T-helper 2 cell (primary cell): ENCODE measurements around the gene MRTFB.
A peak's percentile ranks its signal among the peaks of the same experiment; 100 is the strongest.
"Not testable (repeated sequence)": the region's sequence is repeated elsewhere in the genome, so short reads cannot be mapped to it uniquely, and the experiment has no call there.

Experiments used
- DNase-seq, 5 experiments: peaks; one replicate each; pipeline versions ENCODE4 v3.0.0 to v3.0.0-alpha.2; 2012 to 2022

MRTFB gene

DNA sequence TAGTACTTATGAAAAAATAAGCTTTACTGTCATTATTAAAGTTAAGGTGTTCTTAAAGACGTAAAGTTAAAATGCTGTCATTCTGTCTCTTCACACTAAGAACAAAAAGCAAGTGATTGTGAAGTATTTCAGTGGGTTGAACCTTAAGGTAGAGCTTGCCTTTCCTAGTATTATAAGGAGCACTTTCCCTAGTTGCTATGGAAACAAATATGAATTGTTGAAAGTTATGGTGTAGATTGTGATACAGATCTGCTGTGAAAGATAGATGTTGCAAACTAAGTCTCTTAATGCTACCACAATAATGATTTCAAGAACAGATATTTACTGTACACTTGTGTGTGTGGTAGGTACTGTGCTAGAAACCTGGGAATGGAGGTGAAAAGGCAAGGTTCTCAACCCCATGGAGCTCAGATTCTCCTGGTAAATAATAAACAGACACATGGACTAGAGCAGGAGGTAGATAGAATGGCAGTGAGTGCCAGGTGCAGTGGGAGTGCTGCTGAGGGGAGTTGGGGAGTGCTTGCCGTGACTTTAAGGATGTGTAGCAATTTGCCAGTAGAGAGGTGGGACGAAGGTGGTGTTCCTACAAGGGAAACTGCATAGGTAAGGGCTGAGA, 34.7 kb downstream of the MRTFB start:
- peak in 1 of 5 experiments; percentile 27 for DNase-seq

DNA sequence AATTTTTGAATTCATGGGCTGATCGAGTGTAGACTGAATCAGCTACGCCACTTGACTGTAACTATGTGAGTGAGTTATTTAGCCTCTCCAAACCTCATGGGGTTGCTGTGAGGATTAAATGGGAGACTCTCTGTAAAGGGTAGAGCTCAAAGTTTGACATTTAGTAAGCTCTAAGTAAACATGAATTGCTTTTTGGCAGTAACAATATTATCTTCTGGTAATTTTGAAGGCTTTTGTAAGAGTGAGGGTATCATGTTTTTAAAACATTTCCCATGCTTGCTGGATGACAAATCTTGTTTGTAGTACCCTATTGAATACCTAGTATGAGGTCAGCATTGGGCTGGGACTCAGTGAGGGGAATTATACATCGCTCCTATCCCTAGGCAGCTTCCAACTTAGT, 35.3 kb downstream of the MRTFB start:
- no peak for DNase-seq

DNA sequence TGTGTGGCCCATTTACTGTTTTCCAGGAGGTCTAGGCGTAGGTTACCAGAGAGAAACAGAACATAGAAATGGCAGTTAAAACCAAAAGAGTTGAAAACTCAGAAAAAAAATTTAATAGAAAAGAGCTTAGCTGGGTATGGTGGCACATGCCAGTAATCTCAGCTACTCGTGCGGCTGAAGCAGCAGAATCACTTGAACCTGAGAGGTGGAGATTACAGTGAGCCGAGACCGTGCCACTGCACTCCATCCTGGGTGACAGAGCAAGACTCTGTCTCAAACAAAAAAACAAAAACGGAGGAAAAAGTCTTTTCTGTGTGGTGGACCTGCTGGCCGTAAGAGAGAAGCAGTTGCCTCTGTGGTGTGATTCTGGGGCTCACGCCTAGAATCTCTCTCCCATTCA, 35.8 kb downstream of the MRTFB start:
- DNase-seq, result no peak

DNA sequence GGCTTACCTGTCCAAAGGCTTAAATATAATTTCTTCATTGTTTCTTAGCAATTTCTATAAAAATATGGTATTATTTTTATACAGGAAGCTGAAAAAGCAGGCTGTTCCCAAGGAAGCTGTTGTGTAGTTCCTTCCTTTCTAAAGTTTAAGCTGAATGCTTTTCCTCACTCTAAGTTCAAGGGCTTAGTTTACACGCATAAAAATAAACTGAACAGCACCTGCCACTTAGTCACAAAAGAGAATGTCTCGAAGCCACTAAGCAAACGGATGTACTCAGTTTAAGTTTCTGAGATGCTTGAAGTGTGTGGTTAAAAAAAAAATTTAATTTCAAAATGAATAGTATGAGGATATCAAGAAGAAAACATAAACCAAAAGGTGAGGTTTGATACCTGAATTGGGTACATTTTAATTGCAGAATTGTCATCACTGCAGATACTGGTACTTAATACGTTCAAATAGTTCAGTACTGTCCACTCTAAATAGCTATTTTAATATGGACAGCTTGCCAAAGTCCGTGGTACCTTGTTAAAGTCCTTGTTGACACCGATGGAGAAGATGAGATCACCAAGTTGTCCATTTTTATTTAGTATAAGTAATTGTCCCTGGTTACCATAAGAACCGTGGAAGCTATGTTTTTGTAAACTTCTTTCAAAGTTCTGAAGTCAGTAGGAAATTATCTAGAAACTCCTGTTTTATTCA, 38.1 kb downstream of the MRTFB start:
- peak in 1 of 5 experiments; percentile 52 for DNase-seq

DNA sequence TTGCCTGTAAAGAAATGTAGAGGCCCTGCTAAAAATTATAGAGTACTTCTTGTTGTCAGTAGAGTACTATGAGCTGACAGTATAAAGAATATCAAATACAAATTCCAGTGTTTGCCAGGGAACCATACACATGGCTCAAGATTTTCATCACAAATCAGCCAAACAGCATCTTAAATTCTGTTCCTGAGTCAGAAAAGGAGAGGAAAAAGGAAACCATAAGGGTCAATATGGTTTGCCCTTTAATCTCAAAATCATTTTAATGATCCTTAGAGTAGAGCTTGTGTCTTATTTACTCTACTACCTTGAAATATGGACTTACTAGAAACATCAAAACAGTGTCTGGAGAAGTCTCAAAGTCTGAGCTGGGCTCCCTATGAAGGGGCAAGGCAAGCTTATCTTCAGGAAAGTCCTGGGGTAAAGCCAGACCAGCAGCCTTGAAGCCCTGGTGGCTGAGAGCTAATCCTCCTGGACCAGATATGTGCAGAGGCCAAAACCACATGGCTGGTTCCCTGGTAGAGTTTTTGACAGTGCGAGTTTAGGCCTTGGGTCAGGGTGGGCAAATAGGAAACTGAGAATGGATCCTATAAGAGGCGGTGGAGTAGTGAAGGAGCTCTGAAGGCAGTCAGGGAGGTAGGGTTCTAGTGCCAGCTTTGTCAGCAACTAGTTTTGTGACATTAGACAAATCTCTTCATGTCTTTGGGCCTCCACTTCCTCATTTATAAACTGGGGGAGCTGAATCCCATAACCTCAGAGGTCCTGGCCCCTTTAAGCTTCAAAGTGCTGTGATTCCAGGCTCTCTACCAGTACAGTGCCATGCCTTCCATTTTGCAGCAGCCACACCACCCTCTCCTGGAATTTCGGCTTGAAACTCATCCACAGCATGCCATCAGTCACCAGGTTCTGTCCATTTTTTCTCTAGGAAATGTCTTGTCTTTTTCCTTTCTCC, 38.9 kb downstream of the MRTFB start:
- DNase-seq, result no peak

DNA sequence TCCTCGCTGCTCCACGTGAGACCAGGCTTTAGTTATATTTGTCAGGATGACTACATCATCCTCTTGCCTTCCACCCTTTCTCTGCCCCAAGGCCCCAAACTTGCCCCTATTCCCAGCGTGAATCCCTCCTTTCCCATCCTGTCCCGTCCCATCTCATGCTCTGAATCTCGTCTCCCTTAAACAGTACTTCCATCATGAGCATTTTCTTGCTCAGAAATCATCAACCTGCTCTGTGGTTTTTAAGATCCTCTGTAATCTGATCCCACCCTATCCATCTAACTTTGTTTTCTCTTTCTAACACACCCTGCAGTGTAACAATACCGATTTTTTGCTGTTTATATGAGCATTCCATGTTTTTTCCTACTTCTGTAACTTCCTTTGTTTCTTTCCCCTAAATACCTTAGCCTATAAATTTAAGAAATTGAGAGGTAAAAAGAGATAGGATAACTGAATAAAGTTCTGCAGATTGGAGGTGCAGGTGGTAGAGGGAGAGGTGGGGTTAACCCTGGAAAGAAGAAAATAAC, 39.7 kb downstream of the MRTFB start:
- DNase-seq, result no peak

DNA sequence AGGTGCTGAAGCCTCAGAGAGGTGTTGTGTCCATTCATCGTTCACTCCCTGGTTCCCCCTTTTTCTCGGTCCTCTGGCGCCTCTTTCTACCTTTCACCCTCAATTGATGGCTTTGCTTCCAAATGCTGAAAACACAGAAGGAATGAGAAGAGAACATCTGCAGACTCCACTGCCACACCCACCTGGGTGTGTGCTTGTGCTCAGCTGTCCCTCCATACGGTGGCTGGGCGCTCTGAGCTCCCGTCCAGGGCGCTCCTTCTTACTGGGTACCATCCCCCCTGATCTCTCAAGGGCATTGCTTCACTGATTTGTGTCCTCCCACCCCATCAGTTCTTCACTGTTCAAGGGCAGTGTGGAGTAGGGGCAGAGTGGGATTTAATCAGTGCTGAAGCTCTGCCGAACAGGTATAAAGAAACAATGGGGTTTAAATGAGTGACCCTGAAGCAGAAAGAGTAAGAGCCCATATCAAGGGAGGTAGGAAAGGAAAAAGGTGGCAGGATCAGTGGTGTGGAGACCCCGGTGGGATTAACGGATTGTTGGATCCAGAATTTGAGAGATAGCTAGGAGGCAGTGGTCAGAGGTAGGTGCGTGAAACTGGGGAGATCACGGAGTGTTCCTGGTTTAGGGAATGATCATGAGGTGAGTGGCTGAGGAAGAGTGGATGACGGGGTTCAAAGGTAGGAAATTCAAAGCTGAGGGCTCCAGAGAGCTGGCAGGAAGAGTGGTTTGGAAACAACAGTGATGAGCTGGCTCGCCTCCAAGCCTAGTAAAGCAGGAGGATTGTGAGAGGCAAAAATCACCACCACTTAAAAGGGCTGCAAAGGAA, 40.8 kb downstream of the MRTFB start:
- no peak for DNase-seq

DNA sequence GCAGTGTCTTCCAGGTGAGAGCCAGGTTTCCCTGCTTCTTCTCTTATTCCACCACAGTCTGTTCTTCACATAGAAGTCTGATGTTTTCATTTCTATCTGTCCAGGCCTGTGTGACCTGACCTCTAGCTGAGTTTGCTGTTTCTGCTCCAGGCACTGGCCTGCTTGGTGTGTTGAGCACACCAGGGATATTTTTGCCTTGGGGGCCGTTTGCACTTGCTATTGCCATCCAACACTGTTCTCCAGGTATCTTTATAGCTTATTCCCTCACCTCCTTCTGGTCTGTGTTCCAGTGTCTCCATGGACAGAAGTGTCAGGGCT, 41.4 kb downstream of the MRTFB start:
- DNase-seq, result no peak

DNA sequence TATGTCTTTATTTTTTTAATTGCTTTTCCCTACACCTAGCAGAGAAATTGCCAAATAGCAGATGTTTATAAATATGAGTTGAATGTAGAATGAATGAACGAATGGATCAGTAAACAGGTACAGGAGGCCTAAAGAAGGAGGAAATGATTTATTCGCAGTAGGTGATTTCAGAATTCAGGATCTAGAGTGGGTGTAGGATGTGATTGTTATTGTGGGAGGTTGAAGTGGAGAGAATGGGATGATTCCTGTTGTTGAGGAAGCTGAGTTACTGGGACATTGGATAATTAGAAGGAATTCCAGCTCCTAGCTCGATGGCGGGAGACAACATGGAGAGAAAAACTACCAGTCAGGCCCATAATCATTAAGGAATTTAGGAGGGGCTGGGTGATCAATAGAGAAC, 42.2 kb downstream of the MRTFB start:
- no peak for DNase-seq

DNA sequence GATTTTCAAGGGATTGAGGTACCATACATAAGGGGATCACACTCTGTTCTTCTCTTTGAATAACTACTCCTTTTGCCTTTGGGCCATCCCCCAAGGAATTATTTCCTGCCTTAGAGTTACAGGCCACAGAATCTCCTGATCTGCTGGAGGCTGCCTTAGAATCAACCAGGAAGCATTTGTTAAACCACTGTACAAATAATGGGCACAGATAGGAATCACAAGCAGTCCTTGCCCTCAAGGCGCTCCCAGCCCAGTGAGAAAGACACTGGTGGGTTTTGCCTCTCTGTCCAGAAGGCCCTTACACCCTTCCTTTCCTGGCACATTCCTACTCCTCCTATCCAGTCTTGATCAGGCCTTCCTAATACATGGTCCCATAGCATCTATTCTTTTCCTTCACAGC, 45.9 kb downstream of the MRTFB start:
- no peak for DNase-seq

DNA sequence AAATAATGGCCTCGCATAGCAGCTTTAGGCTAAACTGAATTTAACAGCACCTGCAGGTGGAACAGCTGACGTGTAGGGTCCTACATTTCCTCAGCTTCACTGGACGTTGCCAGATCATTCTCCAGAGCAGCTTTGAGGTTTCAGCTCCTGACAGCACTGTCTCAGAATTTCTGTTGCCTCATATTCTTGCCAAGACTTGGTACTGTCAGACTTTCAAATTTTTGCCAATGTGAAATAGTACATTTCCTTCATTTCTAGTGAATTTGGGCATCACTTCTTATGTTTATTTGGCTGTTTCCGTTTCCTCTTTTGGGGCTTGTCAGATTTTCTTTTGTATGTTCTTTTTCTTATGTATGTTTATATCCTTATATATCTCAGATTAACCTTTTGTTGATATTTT, 48.7 kb downstream of the MRTFB start:
- no peak for DNase-seq

DNA sequence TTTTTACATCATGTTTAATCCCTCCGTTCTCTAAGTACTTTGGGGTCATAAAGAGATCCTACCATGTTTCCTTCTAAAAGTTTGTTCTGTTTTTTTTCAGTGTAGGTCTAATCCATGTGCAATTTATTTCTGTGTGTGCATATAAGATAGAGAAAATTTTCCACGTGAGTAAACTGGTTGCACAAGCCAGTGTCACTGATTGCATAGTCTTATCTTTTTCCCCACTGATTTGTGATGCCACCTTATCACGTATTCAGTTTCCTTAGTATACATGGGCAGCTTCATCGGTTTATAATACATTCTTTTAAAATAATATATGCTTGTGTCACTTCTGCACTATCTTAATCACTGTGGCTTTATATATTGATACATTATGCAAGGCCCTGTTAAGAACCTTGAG, 49.2 kb downstream of the MRTFB start:
- DNase-seq, result no peak

DNA sequence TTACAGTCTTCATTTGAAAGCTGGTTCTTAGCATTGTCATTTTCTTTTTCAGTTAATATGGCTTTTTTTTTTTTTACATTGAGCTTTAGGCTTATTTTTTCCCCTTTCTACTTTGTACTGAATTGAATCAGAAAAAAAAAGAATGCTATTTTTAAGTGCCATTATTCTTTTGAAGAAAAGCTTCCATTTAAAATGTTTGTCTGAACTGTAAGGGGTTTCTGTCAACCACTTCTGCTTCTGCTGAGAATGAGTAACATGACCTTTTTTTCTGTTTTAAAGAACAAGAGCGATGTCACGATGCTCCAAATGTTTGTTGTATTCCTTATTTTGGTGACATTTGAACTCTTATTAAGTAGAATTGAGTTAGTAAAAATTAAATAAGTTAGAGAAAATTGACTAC, 50.0 kb downstream of the MRTFB start:
- no peak for DNase-seq

DNA sequence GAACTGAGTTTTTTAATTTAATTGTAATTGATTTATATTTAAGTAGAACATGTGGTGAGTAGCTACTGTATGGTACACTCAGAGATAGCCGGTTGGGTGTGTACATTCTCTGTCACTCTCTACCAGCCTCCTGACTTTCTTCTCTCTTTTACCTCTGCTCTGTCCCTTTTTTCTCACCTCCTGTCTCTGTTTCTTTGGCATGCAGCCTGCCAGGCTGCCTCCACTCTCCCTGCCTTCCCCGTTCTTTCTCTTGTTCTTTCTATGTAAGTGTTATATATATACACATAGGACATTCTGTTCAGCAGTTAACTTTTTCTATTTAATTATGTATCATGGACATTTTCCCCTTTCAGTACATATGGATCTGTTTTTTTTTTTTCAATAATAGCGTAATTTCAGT, 50.8 kb downstream of the MRTFB start:
- DNase-seq, result no peak

DNA sequence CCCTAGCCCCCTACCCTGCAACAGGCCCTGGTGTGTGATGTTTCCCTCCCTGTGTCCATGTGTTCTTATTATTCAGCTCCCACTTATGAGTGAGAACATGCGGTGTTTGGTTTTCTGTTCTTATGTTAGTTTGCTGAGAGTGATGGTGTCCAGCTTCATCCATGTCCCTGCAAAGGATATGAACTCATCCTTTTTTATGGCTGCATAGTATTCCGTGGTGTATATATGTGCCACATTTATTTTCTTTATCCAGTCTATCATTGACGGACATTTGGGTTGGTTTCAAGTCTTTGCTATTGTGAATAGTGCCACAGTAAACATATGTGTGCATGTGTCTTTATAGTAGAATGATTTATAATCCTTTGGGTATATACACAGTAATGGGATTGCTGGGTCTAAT, 51.3 kb downstream of the MRTFB start:
- not testable (repeated sequence) for DNase-seq

DNA sequence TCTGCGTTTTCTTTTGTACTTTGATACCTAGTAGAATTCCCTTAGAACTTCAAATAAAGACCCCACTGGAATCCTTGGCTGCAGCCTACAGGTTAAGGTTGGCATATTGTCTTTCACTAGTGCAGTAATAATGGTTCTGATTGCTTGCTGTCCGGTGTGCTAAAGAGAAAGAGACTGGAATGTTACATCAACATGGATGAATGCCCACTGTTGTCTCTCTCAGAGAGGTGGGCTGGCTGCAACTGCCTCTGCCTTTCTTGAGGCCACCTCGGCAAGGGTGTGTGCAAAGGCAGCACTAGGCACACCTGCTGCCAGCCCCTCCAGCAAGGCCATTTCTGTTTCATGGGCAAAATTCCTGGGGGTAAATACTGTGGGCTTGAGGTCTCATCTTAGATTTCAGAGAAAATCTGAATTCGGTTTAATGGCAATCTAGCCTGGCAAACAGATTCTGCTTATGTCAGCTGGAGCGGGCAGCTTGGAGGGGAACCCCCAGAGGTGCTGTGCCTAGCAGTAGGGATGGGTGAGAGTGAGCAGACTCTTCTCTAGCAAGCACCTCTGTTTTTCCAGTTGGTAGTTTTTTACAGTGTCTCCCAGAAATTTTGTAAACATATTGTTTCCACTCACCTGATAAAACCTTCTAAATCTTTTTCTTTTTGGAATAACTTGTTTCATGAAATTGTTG, 54.0 kb downstream of the MRTFB start:
- DNase-seq, result no peak

DNA sequence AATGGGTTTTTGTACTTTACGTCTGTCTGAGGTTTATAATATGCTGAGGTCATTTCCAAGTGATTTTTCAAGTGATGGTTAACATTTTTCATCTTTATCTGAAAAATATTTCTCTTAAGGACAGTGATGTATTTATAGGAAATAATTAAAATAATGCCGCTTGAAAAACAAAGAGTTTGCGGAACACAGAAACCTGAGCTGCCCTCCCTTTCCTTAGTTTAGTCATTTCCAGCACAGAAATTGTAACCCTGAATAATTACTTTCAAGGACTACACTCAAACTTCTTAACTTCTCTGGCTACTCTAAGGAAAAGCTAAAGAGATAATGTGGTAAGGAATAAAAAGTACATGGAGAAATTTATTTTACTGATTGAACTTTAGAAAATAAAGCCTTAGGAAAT, 54.6 kb downstream of the MRTFB start:
- DNase-seq, result no peak

DNA sequence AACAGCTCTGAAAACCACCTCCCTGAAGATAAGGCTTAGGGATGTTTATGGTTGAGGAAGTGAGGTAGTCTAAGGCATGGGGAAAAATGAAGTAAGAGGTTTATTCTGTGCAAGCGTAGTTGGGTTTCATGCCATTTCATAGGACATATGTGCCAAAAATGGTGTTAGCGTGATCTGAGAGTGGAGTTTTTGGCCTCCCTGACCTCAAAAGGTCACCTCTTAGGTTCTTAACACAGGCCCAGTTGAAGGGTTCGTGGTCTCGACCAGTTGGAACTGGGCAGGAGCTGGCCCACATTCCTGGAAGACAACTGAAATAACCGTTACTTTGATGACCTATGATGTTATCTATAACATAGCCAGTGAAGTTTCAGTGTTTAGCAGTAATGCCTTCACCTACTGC, 57.0 kb downstream of the MRTFB start:
- DNase-seq, result no peak

DNA sequence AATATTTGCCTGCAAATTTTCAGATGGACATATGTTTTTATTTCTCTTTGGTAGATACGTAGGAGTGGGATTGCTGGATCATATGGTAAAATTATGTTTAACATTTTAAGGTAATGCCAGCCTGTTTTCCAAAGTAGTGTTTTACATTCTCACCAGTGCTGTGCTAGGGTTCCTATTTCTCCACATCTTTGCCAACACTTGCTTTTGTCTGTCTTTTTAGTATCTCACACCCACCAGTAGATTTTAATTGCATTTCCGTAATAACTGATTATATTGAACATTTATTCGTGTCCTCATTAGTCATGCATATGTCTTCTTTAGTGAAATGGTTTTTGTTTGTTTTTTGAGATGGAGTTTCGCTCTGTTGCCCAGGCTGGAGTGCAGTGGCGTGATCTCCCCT, 58.4 kb downstream of the MRTFB start:
- no peak for DNase-seq

DNA sequence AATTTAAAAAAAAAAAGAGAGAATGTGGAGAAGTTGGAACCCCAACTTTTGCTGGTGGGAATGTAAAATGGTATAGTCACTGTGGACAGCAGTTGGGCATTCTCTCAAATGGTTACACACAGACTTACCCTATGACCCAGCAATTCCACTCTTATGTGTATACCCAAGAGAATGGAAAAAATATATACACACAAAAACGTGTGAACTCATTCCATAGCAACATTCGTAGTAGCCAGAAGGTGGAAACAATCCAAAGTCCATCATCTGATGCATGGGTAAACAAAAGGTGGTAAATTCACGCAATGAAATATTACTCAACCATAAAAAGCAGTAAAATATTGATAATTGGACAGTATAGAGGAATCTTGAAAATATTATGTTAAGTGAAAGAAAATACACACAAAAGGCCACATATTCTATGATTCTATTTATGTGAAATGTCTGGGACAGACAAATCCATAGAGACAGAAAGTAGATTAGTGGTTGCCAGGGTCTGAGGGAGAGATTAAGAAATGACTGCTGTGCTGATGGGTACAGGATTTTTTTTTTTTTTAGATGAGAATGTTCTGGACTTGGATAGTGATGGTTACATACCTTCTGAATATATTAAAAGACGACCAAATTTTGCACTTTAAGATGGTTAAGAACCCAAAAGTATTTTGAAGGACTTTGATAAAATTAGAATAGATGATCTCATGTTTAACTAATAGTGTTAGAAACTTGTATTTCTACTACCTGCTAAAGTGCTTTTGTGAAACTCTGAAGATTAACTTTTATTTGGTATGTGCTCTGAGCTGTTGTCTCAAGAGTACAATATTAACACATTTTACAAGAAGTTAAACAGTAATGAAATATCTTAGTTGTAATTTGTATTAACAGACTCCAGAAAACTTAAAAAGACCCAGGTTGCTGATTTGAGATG, 60.9 kb downstream of the MRTFB start:
- no peak for DNase-seq

DNA sequence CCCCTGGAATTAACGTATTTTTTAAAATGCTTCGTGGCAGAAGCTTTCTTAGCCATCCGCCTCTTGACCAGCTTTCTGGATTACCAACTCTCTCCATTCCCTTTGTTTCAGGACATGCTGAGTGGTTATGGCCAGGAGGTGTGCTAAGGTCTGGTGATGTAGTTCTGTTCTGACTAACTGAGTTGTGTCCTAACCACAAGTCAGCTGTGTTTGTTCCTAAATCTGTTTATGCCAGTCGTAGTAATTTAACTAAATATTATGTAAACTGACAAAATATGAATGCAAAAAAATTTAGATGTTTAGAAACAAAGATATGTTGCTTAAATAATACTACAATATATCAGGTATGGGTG, 61.6 kb downstream of the MRTFB start:
- DNase-seq, result peak in 1 of 5 experiments; percentile 9
